Tibial nerve (tissue), 4 donors: Measurements from ENCODE around the gene CHRNA7. TPM values are rescaled to one million over a fixed set of nuclear protein-coding genes. Genes with fewer than 3 reads are reported as not detected.

Source experiments
- DNase-seq, 2 donors: peaks; one replicate each; pipeline ENCODE4 v3.0.0-alpha.2; 2019; ENCODE audit warnings: low spot score in 2 of 2
- H3K27ac ChIP-seq, 4 donors: fragments of 200-600 bp; sonication (generic) in 3 of 4; one replicate each; pipeline ENCODE4 v1.5.1; 2017 to 2019; ENCODE audit warnings: mild to moderate bottlenecking in 1 of 4
- H3K27me3 ChIP-seq, 2 donors: fragments of 200-600 bp; sonication (generic) in 1 of 2; one replicate each; pipeline versions ENCODE4 v1.5.1 to v1.6.0; 2017 to 2019
- H3K36me3 ChIP-seq, 3 donors: fragments of 200-600 bp; sonication (generic); one replicate each; pipeline ENCODE4 v1.5.1; 2018 to 2019
- H3K4me1 ChIP-seq, 4 donors: fragments of 200-600 bp; sonication (generic) in 3 of 4; one replicate each; pipeline ENCODE4 v1.5.1; 2017 to 2019
- H3K4me3 ChIP-seq, 4 donors: fragments of 200-600 bp; sonication (generic) in 3 of 4; one replicate each; pipeline ENCODE4 v1.5.1; 2017 to 2019; ENCODE audit warnings: mild to moderate bottlenecking in 1 of 4, moderate library complexity in 1 of 4
- H3K9me3 ChIP-seq, 4 donors: fragments of 200-600 bp; sonication (generic) in 3 of 4; one replicate each; pipeline ENCODE4 v1.5.1; 2017 to 2019
- CTCF ChIP-seq, 5 experiments: fragments of 200-600 bp in 3 of 5; fragments of 450-650 bp in 2 of 5; sonication (generic) in 3 of 5; IDR thresholded peaks; one replicate each; pipeline ENCODE4 v1.5.1; 2016 to 2019; ENCODE audit warnings: antibody characterized with exemption in 5 of 5, mild to moderate bottlenecking in 3 of 5, moderate library complexity in 2 of 5
- EP300 ChIP-seq, 2 donors: sonication (generic); formaldehyde crosslinking; IDR thresholded peaks; one replicate each; pipeline ENCODE4 v1.6.1; 2017; ENCODE audit warnings: antibody characterized with exemption in 2 of 2, mild to moderate bottlenecking in 1 of 2
- POLR2A ChIP-seq, 2 donors: fragments of 450-650 bp; IDR thresholded peaks; one replicate each; pipeline ENCODE4 v1.6.1; 2017; ENCODE audit warnings: antibody characterized with exemption in 2 of 2, mild to moderate bottlenecking in 2 of 2, moderate library complexity in 2 of 2
- WGBS, 2 donors: methylation state at CpG; one replicate each; pipeline ENCODE4 v1.1.5; 2018; 5-methylcytosine and 5-hydroxymethylcytosine counted together
- total RNA-seq, 4 donors: library from RNA; depleted of rRNA; stranded (reverse); fragments of >200 nt; gene quantifications; one replicate each; pipeline ENCODE4 v1.1.0, GENCODE V29; 2016

Gene CHRNA7
- total RNA-seq, 4 donors from 2014 or later = 0.20 to 6.3 (median 1.3) TPM

GRCh38 chr15:32104061-32104995, 74.0 kb downstream of the CHRNA7 start:
- no peak for DNase-seq
- no peaks in the 10 kb centered on the region for H3K9me3 ChIP-seq
- 60 to 66% methylated on average over 18 of the region's 18 CpGs for WGBS, 2 donors
- TF ChIP-seq CTCF (IDR thresholded peaks at IDR 0.05) = no peak
- TF ChIP-seq EP300 (IDR thresholded peaks at IDR 0.05) = no peak
- TF ChIP-seq POLR2A (IDR thresholded peaks at IDR 0.05) = no peak
- H3K4me1 ChIP-seq = no peaks in the 10 kb centered on the region
- H3K27ac ChIP-seq = no peak overlapping the region
- no peaks in the 10 kb centered on the region for H3K27me3 ChIP-seq
- H3K4me3 ChIP-seq = no peak overlapping the region
- H3K36me3 ChIP-seq = no peaks in the 10 kb centered on the region

GRCh38 chr15:32105258-32106241, 75.2 kb downstream of the CHRNA7 start:
- Histone ChIP-seq H3K9me3 (no peaks in the 10 kb centered on the region), H3K27me3 (no peaks in the 10 kb centered on the region), H3K4me3 (no peak overlapping the region), H3K4me1 (no peaks in the 10 kb centered on the region), H3K27ac (no peak overlapping the region), H3K36me3 (no peaks in the 10 kb centered on the region)
- TF ChIP-seq EP300 (IDR thresholded peaks at IDR 0.05) (no peak), POLR2A (IDR thresholded peaks at IDR 0.05) (no peak), CTCF (IDR thresholded peaks at IDR 0.05) (no peak)
- WGBS, 2 donors = 51% methylated on average over 11 of the region's 11 CpGs
- DNase-seq = no peak

GRCh38 chr15:32106401-32107381, 76.4 kb downstream of the CHRNA7 start:
- no peak overlapping the region for H3K27ac ChIP-seq
- TF ChIP-seq CTCF (IDR thresholded peaks at IDR 0.05) = no peak
- no peak for TF ChIP-seq POLR2A (IDR thresholded peaks at IDR 0.05)
- TF ChIP-seq EP300 (IDR thresholded peaks at IDR 0.05) = no peak
- H3K4me3 ChIP-seq = no peak overlapping the region
- no peak for DNase-seq
- H3K36me3 ChIP-seq = no peaks in the 10 kb centered on the region
- WGBS, 2 donors = 62 to 63% methylated on average over 10 of the region's 10 CpGs
- H3K27me3 ChIP-seq = no peaks in the 10 kb centered on the region
- H3K9me3 ChIP-seq = no peaks in the 10 kb centered on the region
- H3K4me1 ChIP-seq = no peaks in the 10 kb centered on the region

- Histone ChIP-seq H3K4me3 (no peak overlapping the region), H3K36me3 (no peaks in the 10 kb centered on the region), H3K27me3 (no peaks in the 10 kb centered on the region), H3K4me1 (no peaks in the 10 kb centered on the region), H3K9me3 (no peaks in the 10 kb centered on the region), H3K27ac (no peak overlapping the region)
- TF ChIP-seq CTCF (IDR thresholded peaks at IDR 0.05) (no peak), EP300 (IDR thresholded peaks at IDR 0.05) (no peak), POLR2A (IDR thresholded peaks at IDR 0.05) (no peak)
- no peak for DNase-seq
- WGBS, 2 donors = 89 to 91% methylated on average over 13 of the region's 13 CpGs
These were observed 77.3 kb downstream of the CHRNA7 start for GRCh38 chr15:32107477-32108080.
